ENCODE measurements around the gene EXOC1.
"Not testable (repeated sequence)": the region's sequence is repeated elsewhere in the genome, so short reads cannot be mapped to it uniquely, and the experiment has no call there.

The EXOC1 gene

GRCh38 chr4:55853484-55854046 lies at the start of gene EXOC1:
EXOC1 (plus strand) TSS chr4:55853648; CDS start chr4:55858324, 4,676 bp downstream.
- peak; percentile 85 for DNase-seq (ENCODE audit: low read depth)

GRCh38 chr4:55807556-55807955 lies 45.9 kb upstream of the EXOC1 start:
- DNase-seq (ENCODE audit: low read depth) = no peak

GRCh38 chr4:55808186-55808585 lies 45.3 kb upstream of the EXOC1 start:
- DNase-seq (ENCODE audit: low read depth) = no peak

DNA sequence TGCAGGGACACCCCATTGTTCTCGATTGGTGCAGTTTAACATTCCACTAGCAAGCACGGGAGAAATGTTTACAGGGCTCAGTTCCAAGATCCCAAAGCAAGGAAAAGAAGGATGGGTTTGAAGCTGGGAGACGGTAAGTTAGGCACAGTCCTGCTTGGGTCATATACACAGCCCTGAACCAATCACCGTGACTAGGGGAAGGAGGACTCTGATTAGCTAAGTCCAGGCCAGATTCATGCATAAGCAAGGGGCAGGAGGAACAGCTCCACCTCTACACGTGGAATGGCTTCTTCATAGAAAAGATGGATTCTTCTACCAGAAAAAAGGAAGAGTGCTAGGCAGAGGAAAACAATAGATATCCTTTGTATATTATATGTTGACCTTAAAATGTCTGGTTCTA lies 44.8 kb upstream of the EXOC1 start:
- DNase-seq (ENCODE audit: low read depth) = no peak

GRCh38 chr4:55817691-55818090 lies 35.8 kb upstream of the EXOC1 start:
- no peak for DNase-seq (ENCODE audit: low read depth)

DNA sequence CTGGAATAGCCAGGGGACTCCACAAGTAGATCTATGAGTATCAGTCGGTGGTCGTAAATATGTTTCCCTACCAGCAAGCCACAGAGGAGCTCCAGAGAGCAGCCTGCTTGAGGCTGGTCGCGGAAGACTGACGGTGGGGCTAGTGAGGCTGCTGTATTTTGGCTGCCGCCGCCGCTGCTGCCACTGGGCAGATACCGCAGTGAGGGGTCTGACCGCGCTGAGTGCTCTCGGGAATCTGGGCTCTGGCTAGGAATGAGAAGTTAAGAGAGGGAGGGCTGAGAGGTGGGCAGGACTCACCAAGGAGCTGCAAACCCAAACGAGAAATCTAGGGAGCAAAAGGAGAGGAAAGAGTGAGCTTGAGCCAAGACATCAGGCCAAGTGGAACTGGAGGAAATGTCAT lies 33.8 kb upstream of the EXOC1 start, which contains the start of gene EXOC1L:
Gene EXOC1L (plus strand): TSS at position 157 of the 400 bp plus-strand sequence. CDS start 237 bp downstream, at position 394.
- DNase-seq (ENCODE audit: low read depth) = no peak

GRCh38 chr4:55820279-55820678 lies 33.2 kb upstream of the EXOC1 start:
- no peak for DNase-seq (ENCODE audit: low read depth)

GRCh38 chr4:55822329-55822728 lies 31.1 kb upstream of the EXOC1 start:
- no peak for DNase-seq (ENCODE audit: low read depth)

GRCh38 chr4:55824865-55825264 lies 28.6 kb upstream of the EXOC1 start:
- DNase-seq (ENCODE audit: low read depth) = no peak

GRCh38 chr4:55826986-55827385 lies 26.5 kb upstream of the EXOC1 start:
- no peak for DNase-seq (ENCODE audit: low read depth)

DNA sequence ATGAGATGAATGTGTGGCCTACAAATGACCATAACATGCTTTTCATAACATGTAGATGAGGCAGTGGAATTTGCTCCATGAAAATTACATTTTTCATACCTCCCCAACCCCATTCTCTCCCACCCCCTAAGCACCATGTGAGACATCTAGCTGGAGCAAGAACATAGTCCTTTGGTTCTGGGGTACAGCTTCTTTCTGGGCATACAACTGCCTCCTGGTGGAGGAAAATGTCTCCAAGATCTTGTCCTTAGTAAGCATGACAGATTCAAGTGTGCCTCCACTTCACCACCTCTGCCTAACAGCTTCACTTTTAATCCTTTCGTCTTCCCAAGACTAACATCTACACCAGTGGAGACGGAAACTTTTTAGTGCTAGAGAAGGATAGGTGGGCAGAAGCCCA lies 25.9 kb upstream of the EXOC1 start:
- no peak for DNase-seq (ENCODE audit: low read depth)

GRCh38 chr4:55830048-55830447 lies 23.4 kb upstream of the EXOC1 start:
- DNase-seq (ENCODE audit: low read depth) = no peak

DNA sequence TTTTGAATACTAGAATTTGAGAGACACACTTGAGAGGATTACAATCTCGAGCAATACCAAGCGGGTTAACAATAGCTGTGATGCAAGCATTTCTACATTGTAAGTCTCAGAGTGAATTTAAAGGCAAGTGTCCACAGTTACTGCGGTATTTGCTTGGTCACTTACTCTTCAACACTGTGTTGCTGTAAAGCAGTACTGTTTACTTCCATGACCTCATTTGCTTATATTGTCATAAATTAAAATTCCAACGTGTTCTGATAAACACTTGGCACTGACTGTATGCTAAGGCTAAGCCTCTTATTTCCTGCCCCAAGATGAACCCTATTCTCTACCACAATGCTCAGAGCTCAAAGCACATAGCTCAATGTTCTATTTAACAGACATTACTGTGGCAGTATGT lies 22.7 kb upstream of the EXOC1 start:
- no peak for DNase-seq (ENCODE audit: low read depth)

- DNase-seq (ENCODE audit: low read depth) = no peak
These were observed 19.2 kb upstream of the EXOC1 start for GRCh38 chr4:55834086-55834795.

DNA sequence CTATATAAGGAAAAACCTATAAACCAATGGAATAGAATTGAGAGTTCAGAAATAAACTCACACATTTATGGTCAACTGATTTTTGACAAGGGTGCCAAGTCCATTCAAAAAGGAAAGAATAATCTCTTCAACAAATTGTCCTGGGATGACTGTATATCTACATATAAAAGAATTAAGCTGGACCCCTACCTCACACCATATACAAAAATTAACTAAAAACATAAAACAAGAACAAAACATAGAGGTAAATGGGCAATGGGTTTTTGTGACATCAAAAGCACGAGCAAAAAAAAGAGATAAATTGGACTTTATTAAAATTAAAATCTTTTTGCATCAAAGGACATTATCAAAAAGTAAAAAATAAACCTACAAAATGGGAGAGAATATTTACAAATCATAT lies 15.5 kb upstream of the EXOC1 start:
- DNase-seq (ENCODE audit: low read depth) = no peak

GRCh38 chr4:55838356-55838755 lies 15.1 kb upstream of the EXOC1 start:
- DNase-seq (ENCODE audit: low read depth) = no peak

DNA sequence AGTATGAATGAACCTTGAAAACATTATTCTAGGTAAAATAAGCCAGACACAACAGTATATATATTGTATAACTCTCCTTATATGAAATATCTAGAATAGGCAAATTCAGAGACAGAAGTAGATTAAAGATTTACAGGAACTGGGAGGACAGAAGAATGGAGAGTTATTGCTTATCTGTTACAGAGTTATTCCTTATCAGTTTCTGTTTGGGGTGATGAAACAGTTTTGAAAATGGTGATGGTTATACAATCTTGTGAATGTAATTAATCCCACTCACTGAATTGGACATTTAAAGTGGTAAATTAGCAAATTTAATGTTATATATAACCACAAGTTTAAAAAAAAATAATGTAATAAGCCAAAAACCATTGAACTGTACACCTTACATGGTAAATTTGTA lies 14.5 kb upstream of the EXOC1 start:
- DNase-seq (ENCODE audit: low read depth) = no peak

DNA sequence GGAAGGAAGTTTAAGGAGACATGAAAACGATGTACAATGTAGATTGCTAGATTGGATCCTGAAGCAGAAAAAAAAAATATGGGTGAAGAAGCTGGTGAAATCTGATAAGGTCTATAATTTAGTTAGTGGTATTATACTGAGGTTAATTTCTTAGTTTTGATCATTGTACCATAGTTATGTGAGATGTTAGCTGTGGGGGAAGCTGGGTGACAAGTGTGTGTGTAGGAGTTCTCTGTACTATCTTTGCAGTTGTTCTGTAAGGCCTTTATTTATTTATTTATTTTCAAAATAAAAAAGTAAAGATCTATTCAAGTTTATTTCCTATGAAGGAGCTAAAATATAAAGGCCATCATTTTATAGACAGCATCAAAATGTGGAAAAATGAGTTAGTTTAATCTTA lies 12.5 kb upstream of the EXOC1 start:
- DNase-seq (ENCODE audit: low read depth) = no peak

GRCh38 chr4:55841373-55842239 lies 11.8 kb upstream of the EXOC1 start:
- not testable (repeated sequence) for DNase-seq (ENCODE audit: low read depth)

DNA sequence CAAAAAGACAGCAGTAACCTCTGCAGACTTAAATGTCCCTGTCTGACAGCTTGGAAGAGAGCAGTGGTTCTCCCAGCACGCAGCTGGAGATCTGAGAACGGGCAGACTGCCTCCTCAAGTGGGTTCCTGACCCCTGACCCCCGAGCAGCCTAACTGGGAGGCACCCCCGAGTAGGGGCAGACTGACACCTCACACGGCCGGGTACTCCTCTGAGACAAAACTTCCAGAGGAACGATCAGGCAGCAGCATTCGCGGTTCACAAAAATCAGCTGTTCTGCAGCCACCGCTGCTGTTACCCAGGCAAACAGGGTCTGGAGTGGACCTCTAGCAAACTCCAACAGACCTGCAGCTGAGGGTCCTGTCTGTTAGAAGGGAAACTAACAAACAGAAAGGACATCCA lies 11.1 kb upstream of the EXOC1 start:
- not testable (repeated sequence) for DNase-seq (ENCODE audit: low read depth)

DNA sequence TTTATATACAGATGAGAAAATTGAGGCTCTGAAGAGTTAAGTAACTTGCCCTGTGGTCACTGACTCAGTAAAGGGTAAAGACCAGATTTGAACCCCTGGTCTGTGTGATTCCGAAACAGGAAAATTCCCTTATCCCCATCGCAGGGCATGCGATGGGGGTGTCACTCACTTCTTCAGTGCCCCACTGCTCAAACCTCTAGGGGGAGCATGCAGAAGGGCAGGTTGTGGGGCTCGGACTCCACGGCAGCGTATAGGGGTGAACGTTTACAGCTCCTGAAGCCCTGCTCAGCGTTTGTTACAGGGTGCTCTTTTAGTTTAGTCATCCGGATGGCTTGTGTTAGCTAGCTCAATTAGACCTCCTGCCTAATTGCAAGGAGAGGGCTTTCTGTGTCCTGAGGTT lies 3.7 kb upstream of the EXOC1 start:
- DNase-seq (ENCODE audit: low read depth) = no peak

DNA sequence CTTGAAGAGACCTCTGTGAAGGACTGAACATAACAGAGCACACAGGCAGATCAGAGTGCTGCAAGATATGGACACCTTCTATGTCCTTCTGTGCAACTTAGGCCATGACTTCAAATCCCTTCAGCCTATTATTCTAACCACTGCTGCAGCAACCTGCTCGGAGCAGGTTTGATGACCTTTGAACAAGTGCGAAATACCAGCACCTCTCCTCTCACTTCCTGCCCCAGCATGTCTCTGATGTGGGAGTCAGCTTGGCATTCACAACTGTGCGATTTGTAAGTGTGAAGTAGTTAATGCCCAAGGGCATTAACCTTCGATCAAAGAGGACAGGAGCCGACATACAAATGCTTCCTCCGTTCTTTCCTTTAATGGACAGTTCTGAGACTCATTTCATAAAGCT lies 1.6 kb upstream of the EXOC1 start:
- no peak for DNase-seq (ENCODE audit: low read depth)

- DNase-seq (ENCODE audit: low read depth) = no peak
These were observed 681 bp downstream of the EXOC1 start for GRCh38 chr4:55854129-55854528.

Data from GM04503 (cell line).